Brain microvascular endothelial cell (primary cell): Measurements from ENCODE around the gene ZNRF1.

Experiments
- DNase-seq: peaks from one replicate; pipeline ENCODE4 v3.0.0-alpha.2; 2020
- H3K27ac ChIP-seq: fragments of 250-450 bp; sonication (Bioruptor Pico); 2 replicates; pipeline ENCODE4 v1.5.1; 2020; ENCODE audit warnings: mild to moderate bottlenecking, moderate library complexity
- H3K27me3 ChIP-seq: fragments of 250-450 bp; sonication (Bioruptor Pico); replicated peaks from 2 replicates; pipeline ENCODE4 v1.5.1; 2020; ENCODE audit warnings: mild to moderate bottlenecking
- H3K36me3 ChIP-seq: fragments of 250-450 bp; sonication (Bioruptor Pico); replicated peaks from 2 replicates; pipeline ENCODE4 v1.5.1; 2020; ENCODE audit warnings: mild to moderate bottlenecking
- H3K4me3 ChIP-seq: 2 replicates; pipeline ENCODE4 v1.5.1; 2011; ENCODE audit warnings: low read depth, mild to moderate bottlenecking, control low read depth, low read length, moderate library complexity
- in situ Hi-C: cut with HindIII; loops from 2 replicates; pipeline ENCODE4 v1.10.0; 2017; ENCODE audit warnings: low sequenced_read_pairs, low pct_ligation_motif_present
- TF ChIP-seq, protein P1 (sequence below): IDR thresholded peaks from 2 replicates; pipeline ENCODE4 v1.5.1; 2011; ENCODE audit warnings: low read depth, mild to moderate bottlenecking, moderate library complexity, low read length, control low read depth, inconsistent platforms; ENCODE audit errors: missing control alignments

ZNRF1 gene

GRCh38 chr16:75019586-75019985 is 20.8 kb downstream of the ZNRF1 start:
- Histone ChIP-seq H3K36me3 (no peaks in the 10 kb centered on the region), H3K4me3 (no peak overlapping the region), H3K27ac (peak overlapping the region; percentile 66), H3K27me3 (no peaks in the 10 kb centered on the region)
- no peak for DNase-seq
- TF ChIP-seq, protein P1, sequence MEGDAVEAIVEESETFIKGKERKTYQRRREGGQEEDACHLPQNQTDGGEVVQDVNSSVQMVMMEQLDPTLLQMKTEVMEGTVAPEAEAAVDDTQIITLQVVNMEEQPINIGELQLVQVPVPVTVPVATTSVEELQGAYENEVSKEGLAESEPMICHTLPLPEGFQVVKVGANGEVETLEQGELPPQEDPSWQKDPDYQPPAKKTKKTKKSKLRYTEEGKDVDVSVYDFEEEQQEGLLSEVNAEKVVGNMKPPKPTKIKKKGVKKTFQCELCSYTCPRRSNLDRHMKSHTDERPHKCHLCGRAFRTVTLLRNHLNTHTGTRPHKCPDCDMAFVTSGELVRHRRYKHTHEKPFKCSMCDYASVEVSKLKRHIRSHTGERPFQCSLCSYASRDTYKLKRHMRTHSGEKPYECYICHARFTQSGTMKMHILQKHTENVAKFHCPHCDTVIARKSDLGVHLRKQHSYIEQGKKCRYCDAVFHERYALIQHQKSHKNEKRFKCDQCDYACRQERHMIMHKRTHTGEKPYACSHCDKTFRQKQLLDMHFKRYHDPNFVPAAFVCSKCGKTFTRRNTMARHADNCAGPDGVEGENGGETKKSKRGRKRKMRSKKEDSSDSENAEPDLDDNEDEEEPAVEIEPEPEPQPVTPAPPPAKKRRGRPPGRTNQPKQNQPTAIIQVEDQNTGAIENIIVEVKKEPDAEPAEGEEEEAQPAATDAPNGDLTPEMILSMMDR = no peak
- in situ Hi-C loops = no loop called here

GRCh38 chr16:75021410-75021809 is 22.6 kb downstream of the ZNRF1 start:
- in situ Hi-C loops = no loop called here
- DNase-seq = no peak

GRCh38 chr16:75022567-75022966 is 23.7 kb downstream of the ZNRF1 start:
- Histone ChIP-seq H3K4me3 (no peak overlapping the region), H3K36me3 (no peaks in the 10 kb centered on the region), H3K27me3 (no peaks in the 10 kb centered on the region), H3K27ac (peak overlapping the region; percentile 62)
- no peak for DNase-seq
- in situ Hi-C loops = no loop called here
- TF ChIP-seq, protein P1 = no peak

More at GRCh38 chr16:75021410-75021809, 22.6 kb downstream of the ZNRF1 start:
- Histone ChIP-seq H3K27ac (no peak overlapping the region), H3K36me3 (no peaks in the 10 kb centered on the region), H3K4me3 (no peak overlapping the region), H3K27me3 (no peaks in the 10 kb centered on the region)
- TF ChIP-seq, protein P1 = no peak

DNA sequence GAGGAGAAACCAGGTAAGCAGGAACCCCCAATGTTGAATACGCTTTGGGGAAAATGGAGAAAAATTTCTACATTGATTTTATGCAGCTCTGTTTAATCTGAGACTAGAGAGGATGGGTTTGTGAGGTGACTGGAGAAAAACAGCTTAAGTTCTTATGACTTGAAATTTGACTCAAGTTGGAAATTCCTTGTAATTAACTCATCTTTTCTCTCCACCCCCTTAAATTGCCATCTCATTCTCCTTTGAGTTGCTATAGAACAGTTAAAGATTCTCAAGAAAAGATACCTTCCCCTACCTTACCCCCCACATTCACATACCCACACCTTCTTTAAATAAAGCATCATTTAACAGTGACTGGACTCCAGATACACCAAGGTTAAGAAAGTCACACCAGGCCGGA is 24.2 kb downstream of the ZNRF1 start:
- TF ChIP-seq, protein P1 = no peak
- Histone ChIP-seq H3K27me3 (no peaks in the 10 kb centered on the region), H3K4me3 (no peak overlapping the region), H3K36me3 (no peaks in the 10 kb centered on the region), H3K27ac (peak overlapping the region; percentile 62)
- no peak for DNase-seq
- in situ Hi-C loops = no loop called here

- no peaks in the 10 kb centered on the region for H3K27me3 ChIP-seq
- H3K4me3 ChIP-seq = no peak overlapping the region
- in situ Hi-C loops = no loop called here
- no peaks in the 10 kb centered on the region for H3K36me3 ChIP-seq
- TF ChIP-seq, protein P1 = no peak
- DNase-seq = no peak
- no peak overlapping the region for H3K27ac ChIP-seq
Measured at GRCh38 chr16:75024182-75024581, 25.4 kb downstream of the ZNRF1 start.

GRCh38 chr16:75024594-75024993 is 25.8 kb downstream of the ZNRF1 start:
- in situ Hi-C loops = no loop called here
- TF ChIP-seq, protein P1 = no peak
- no peak overlapping the region for H3K4me3 ChIP-seq
- DNase-seq = no peak
- no peaks in the 10 kb centered on the region for H3K36me3 ChIP-seq
- H3K27me3 ChIP-seq = no peaks in the 10 kb centered on the region
- no peak overlapping the region for H3K27ac ChIP-seq
